DND-41 (cell line): ENCODE results near the gene PRAMEF10.
"Not testable (repeated sequence)": the region's sequence is repeated elsewhere in the genome, so short reads cannot be mapped to it uniquely, and the experiment has no call there.

Experiments
- EZH2 ChIP-seq: IDR thresholded peaks from 3 replicates; pipeline ENCODE4 v1.6.1; 2012; ENCODE audit warnings: borderline replicate concordance, low read depth, mild to moderate bottlenecking, moderate library complexity, low read length, inconsistent platforms; ENCODE audit not compliant: severe bottlenecking
- TF ChIP-seq, protein P1 (sequence below): IDR thresholded peaks from 2 replicates; pipeline ENCODE4 v1.5.1; 2012; ENCODE audit warnings: borderline replicate concordance, low read length, moderate library complexity, mild to moderate bottlenecking; ENCODE audit not compliant: poor library complexity, severe bottlenecking; ENCODE audit errors: extremely low read depth

DNA sequence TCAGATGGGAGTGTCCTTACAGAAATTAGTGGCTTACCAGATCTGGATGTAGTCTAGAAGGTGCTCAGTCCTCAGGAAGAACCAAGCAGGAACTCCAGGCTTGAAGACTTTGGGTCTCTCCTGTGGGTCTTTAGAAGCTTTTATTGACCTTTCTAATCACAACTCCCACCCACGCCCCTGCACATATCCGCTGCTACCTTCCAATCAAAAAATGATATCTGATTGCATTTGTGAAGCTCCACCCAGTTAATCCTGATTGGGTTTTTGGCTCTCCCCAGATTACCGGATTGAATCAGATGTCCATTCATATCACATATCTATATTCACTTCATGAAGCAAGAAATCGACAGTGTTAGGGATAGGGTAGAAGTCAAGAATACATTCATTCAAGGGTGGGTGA lies 49.4 kb upstream of the PRAMEF10 start, which contains the start of gene PRAMEF6:
- TF ChIP-seq, protein P1, sequence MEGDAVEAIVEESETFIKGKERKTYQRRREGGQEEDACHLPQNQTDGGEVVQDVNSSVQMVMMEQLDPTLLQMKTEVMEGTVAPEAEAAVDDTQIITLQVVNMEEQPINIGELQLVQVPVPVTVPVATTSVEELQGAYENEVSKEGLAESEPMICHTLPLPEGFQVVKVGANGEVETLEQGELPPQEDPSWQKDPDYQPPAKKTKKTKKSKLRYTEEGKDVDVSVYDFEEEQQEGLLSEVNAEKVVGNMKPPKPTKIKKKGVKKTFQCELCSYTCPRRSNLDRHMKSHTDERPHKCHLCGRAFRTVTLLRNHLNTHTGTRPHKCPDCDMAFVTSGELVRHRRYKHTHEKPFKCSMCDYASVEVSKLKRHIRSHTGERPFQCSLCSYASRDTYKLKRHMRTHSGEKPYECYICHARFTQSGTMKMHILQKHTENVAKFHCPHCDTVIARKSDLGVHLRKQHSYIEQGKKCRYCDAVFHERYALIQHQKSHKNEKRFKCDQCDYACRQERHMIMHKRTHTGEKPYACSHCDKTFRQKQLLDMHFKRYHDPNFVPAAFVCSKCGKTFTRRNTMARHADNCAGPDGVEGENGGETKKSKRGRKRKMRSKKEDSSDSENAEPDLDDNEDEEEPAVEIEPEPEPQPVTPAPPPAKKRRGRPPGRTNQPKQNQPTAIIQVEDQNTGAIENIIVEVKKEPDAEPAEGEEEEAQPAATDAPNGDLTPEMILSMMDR: not testable (repeated sequence)
- TF ChIP-seq EZH2: not testable (repeated sequence)
